Stimulated activated CD8-positive, alpha-beta memory T cell treated with anti-CD3 and anti-CD28 coated beads, Interleukin-7, amount 100 ng/mL, for 1 hour (primary cell): ENCODE data around the gene TAF8.
A peak's percentile ranks its signal among the peaks of the same experiment; 100 is the strongest.

ENCODE experiments used
- DNase-seq, 2 donors: peaks; one replicate each; pipeline ENCODE4 v3.0.0-alpha.2; 2020; ENCODE audit warnings: low read depth in 2 of 2

TAF8 gene

GRCh38 chr6:42095776-42096541 is 45.6 kb downstream of the TAF8 start:
- DNase-seq = no peak

- no peak for DNase-seq
Observed at GRCh38 chr6:42099340-42100028, 49.2 kb downstream of the TAF8 start.

- no peak for DNase-seq
Observed at GRCh38 chr6:42100029-42100901, 49.9 kb downstream of the TAF8 start.

GRCh38 chr6:42101186-42101657 is 50.9 kb downstream of the TAF8 start:
- no peak for DNase-seq

- DNase-seq = no peak
Observed at GRCh38 chr6:42103216-42103615, 52.9 kb downstream of the TAF8 start.

GRCh38 chr6:42103753-42104094 is 53.4 kb downstream of the TAF8 start:
- DNase-seq = no peak

- DNase-seq = peak; percentile 35 to 44
Observed at GRCh38 chr6:42104095-42104803, 53.9 kb downstream of the TAF8 start.

GRCh38 chr6:42104804-42105125 is 54.4 kb downstream of the TAF8 start:
- DNase-seq = no peak

GRCh38 chr6:42105156-42105648 is 54.9 kb downstream of the TAF8 start:
- DNase-seq = no peak

GRCh38 chr6:42105709-42106108 is 55.4 kb downstream of the TAF8 start:
- DNase-seq = no peak

GRCh38 chr6:42106112-42107023 is 56.0 kb downstream of the TAF8 start:
- no peak for DNase-seq

GRCh38 chr6:42108071-42108470 is 57.7 kb downstream of the TAF8 start:
- DNase-seq = no peak

- no peak for DNase-seq
Observed at GRCh38 chr6:42110683-42111082, 60.4 kb downstream of the TAF8 start.

GRCh38 chr6:42112351-42112750 is 62.0 kb downstream of the TAF8 start:
- no peak for DNase-seq

- DNase-seq = no peak
Observed at GRCh38 chr6:42113936-42114636, 63.8 kb downstream of the TAF8 start.

- DNase-seq = no peak
Observed at GRCh38 chr6:42117843-42118161, 67.5 kb downstream of the TAF8 start.

- DNase-seq = no peak
Observed at GRCh38 chr6:42118162-42119001, 68.1 kb downstream of the TAF8 start.

- DNase-seq = no peak
Observed at GRCh38 chr6:42120895-42121865, 70.9 kb downstream of the TAF8 start.
